Osteocyte (in vitro differentiated cells): ENCODE data around the gene CCL20. TPM values are rescaled to one million over a fixed set of nuclear protein-coding genes. Genes with fewer than 3 reads are reported as not detected.

Source experiments
- DNase-seq: peaks from one replicate; pipeline ENCODE4 v3.0.0; 2021; ENCODE audit warnings: mixed read lengths; ENCODE audit not compliant: unreplicated experiment; ENCODE audit errors: extremely low spot score
- H3K27ac Mint-ChIP-seq: one replicate; pipeline ENCODE4 v1.8.0; 2021; ENCODE audit warnings: mild to moderate bottlenecking, mixed read lengths; ENCODE audit not compliant: unreplicated experiment
- H3K27me3 Mint-ChIP-seq: one replicate; pipeline ENCODE4 v1.8.0; 2021; ENCODE audit warnings: mixed read lengths; ENCODE audit not compliant: unreplicated experiment
- H3K36me3 Mint-ChIP-seq: one replicate; pipeline ENCODE4 v1.8.0; 2021; ENCODE audit warnings: mixed read lengths; ENCODE audit not compliant: unreplicated experiment
- H3K4me1 Mint-ChIP-seq: one replicate; pipeline ENCODE4 v1.8.0; 2021; ENCODE audit warnings: mixed read lengths; ENCODE audit not compliant: unreplicated experiment
- H3K4me3 Mint-ChIP-seq: one replicate; pipeline ENCODE4 v1.8.0; 2021; ENCODE audit warnings: mild to moderate bottlenecking, moderate library complexity, mixed read lengths; ENCODE audit not compliant: unreplicated experiment
- H3K9me3 Mint-ChIP-seq: one replicate; pipeline ENCODE4 v1.8.0; 2021; ENCODE audit warnings: mixed read lengths; ENCODE audit not compliant: unreplicated experiment
- total RNA-seq: library from RNA; stranded (reverse); gene quantifications from 2 replicates; pipeline ENCODE4 v1.2.1, GENCODE V29; 2021
- TF ChIP-seq, protein P1 (sequence below): fragments of 200-600 bp; sonication (generic); IDR thresholded peaks from 2 replicates; pipeline ENCODE4 v1.5.0; 2021; ENCODE audit warnings: antibody characterized with exemption, mild to moderate bottlenecking, moderate library complexity

CCL20 gene
- total RNA-seq, 1 donor from 2014 or later = not detected

DNA sequence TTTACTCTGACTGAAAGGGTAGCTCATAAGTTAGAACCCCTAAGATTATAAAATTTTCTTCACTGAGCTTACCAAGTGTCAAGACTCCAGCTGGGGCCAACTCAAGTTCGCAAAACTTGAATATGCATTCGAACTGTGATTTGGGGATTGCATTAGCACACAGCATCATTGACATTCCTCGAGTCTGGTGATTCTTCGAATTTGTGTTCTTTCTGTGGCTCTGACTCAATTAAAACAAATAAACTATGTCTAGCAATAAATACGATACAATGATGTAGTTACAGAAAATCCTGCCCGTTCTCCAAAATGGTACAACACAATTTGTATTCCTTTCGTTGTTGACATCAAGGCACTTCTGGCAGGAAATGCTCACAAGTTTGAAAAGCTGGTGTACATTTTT, 11.1 kb downstream of the CCL20 start:
- Mint-ChIP-seq H3K36me3 (no peaks in the 10 kb centered on the region), H3K27ac (no peak overlapping the region), H3K9me3 (peaks cover 5% of the 10 kb centered on the region), H3K4me1 (peaks cover 9% of the 10 kb centered on the region), H3K4me3 (no peak overlapping the region), H3K27me3 (no peaks in the 10 kb centered on the region)
- DNase-seq = no peak
- TF ChIP-seq, protein P1, sequence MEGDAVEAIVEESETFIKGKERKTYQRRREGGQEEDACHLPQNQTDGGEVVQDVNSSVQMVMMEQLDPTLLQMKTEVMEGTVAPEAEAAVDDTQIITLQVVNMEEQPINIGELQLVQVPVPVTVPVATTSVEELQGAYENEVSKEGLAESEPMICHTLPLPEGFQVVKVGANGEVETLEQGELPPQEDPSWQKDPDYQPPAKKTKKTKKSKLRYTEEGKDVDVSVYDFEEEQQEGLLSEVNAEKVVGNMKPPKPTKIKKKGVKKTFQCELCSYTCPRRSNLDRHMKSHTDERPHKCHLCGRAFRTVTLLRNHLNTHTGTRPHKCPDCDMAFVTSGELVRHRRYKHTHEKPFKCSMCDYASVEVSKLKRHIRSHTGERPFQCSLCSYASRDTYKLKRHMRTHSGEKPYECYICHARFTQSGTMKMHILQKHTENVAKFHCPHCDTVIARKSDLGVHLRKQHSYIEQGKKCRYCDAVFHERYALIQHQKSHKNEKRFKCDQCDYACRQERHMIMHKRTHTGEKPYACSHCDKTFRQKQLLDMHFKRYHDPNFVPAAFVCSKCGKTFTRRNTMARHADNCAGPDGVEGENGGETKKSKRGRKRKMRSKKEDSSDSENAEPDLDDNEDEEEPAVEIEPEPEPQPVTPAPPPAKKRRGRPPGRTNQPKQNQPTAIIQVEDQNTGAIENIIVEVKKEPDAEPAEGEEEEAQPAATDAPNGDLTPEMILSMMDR = no peak

DNA sequence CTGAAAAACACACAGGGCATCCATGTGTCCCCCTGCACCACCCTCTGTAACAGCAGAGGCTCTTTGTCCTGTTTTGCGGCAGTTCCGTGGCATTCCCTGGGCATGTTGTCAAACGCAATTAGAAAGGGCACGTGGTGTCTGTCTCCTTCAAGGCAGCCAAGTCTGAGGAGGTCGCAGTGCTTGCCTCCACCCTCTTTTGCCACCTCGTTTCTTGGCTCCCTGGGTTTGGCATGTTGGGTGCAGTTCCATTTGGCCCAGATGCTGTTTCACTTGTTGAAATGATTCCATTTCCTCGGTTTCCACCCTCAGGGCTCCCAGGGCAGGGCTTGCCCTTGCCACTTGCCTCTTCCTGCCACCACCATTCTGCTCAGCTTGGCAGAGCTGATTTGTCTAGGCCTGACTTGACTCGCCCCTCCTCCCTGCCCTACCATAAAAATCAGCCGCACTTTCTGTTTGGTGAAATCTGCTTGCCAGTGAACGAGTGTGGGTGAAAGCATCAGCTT, 12.4 kb downstream of the CCL20 start:
- no peak overlapping the region for H3K4me3 Mint-ChIP-seq
- H3K36me3 Mint-ChIP-seq = no peaks in the 10 kb centered on the region
- peaks cover 5% of the 10 kb centered on the region for H3K4me1 Mint-ChIP-seq
- no peaks in the 10 kb centered on the region for H3K9me3 Mint-ChIP-seq
- H3K27ac Mint-ChIP-seq = no peak overlapping the region
- H3K27me3 Mint-ChIP-seq = no peaks in the 10 kb centered on the region
- TF ChIP-seq, protein P1 = no peak
- no peak for DNase-seq

DNA sequence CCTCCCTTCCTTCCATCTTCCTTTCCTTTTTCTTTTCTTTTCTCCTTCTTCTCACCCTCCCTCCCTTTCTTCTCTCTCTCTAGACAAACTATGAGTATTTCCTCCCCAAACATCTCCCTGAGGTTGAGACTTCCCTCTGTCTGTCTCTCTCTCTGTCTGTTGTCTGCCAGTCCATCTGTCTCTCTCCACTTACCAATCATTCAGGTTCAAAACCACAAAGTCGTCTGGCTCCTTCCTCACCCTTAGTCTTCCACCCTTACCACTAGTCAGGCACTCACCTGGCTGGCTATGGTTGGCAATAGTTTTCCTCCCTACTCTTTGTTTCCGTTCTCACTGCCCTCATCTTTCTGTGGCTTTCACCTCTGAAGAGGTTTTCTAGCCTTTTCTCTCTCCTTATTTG, 12.9 kb downstream of the CCL20 start:
- TF ChIP-seq, protein P1 = no peak
- Mint-ChIP-seq H3K4me1 (peaks cover 5% of the 10 kb centered on the region), H3K9me3 (no peaks in the 10 kb centered on the region), H3K27ac (no peak overlapping the region), H3K36me3 (no peaks in the 10 kb centered on the region), H3K4me3 (no peak overlapping the region), H3K27me3 (no peaks in the 10 kb centered on the region)
- no peak for DNase-seq

DNA sequence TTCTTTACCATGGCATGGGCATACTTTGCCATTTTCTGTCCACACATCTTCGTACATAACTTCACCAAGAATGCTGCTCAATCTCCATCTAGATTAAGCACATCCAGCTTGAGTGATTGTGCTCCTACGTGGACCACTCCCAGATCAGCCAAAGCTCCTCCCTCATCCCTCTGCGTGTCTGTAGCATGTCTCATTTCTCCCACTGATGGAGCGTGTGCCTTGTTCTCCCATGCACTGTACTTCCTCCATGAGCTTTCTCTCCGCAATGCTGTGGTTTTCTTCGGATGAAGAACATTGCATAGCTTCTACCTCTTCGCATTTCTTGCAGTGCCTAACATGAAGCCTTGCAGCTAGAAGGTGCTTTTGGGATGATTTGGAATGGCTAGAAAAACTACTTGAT, 13.5 kb downstream of the CCL20 start:
- H3K9me3 Mint-ChIP-seq = no peaks in the 10 kb centered on the region
- H3K36me3 Mint-ChIP-seq = no peaks in the 10 kb centered on the region
- no peaks in the 10 kb centered on the region for H3K27me3 Mint-ChIP-seq
- TF ChIP-seq, protein P1 = no peak
- DNase-seq = no peak
- no peak overlapping the region for H3K4me3 Mint-ChIP-seq
- H3K27ac Mint-ChIP-seq = no peak overlapping the region
- H3K4me1 Mint-ChIP-seq = peaks cover 5% of the 10 kb centered on the region

DNA sequence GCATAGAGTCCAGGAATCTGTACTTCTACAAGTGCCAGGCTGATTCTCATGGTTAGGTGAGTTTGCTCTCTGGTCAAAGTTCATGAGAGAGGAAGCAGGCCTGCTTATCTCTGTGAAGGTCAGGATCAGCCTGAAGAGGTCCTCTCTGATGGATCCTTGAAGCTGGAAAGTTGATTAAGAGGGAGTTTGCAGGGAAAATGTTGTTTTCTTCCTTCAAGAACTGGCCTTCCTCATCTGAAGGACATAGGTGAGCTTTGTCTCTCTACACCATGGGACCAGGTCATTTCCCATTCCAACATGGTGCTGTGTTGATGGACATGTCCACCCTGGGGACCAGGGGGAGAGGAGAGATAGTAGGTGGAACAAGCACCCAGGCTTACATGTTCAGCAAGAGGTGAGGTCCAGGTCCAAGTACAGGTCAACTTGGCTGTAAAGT, 14.9 kb downstream of the CCL20 start:
- no peaks in the 10 kb centered on the region for H3K36me3 Mint-ChIP-seq
- no peak for DNase-seq
- H3K4me3 Mint-ChIP-seq = no peak overlapping the region
- H3K9me3 Mint-ChIP-seq = no peaks in the 10 kb centered on the region
- no peaks in the 10 kb centered on the region for H3K4me1 Mint-ChIP-seq
- no peak overlapping the region for H3K27ac Mint-ChIP-seq
- TF ChIP-seq, protein P1 = no peak
- no peaks in the 10 kb centered on the region for H3K27me3 Mint-ChIP-seq
